Caco-2 (cell line): ENCODE data around the gene CRB2. TPM values are rescaled to one million over a fixed set of nuclear protein-coding genes. Genes with fewer than 3 reads are reported as not detected.

Experiments used
- BruUV-seq: library from RNA; stranded (reverse); fragments of 400-500 nt; replicated peaks from 2 replicates; lab custom pipeline; 2021; lab: Mats Ljungman, UMichigan
- CTCF ChIA-PET: fragments of 300-600 bp; sonication (Branson Sonifier 250); formaldehyde crosslinking; loops from one replicate; lab custom pipeline; 2022; ENCODE audit warnings: antibody characterized with exemption; lab: Charles Lee
- POLR2A ChIA-PET: fragments of 300-600 bp; sonication (Branson Sonifier 250); formaldehyde crosslinking; loops from one replicate; lab custom pipeline; 2022; ENCODE audit warnings: antibody characterized with exemption; lab: Charles Lee
- DNase-seq, 2 experiments: peaks; one replicate each; pipeline versions ENCODE4 v3.0.0 to v3.0.0-alpha.2; 2020 to 2022
- H3K27me3 ChIP-seq: replicated peaks from 2 replicates; pipeline ENCODE4 v1.6.0; 2011; ENCODE audit warnings: low read length; ENCODE audit not compliant: control insufficient read depth, insufficient read depth
- H3K36me3 ChIP-seq: 2 replicates; pipeline ENCODE4 v1.5.1; 2011; ENCODE audit warnings: low read length; ENCODE audit not compliant: control insufficient read depth, insufficient read depth
- H3K4me1 ChIP-seq: fragments of 250-450 bp; sonication (Bioruptor Pico); 2 replicates; pipeline ENCODE4 v1.5.1; 2020; ENCODE audit warnings: mild to moderate bottlenecking
- H3K4me3 ChIP-seq: 2 replicates; pipeline ENCODE4 v1.5.1; 2011; ENCODE audit warnings: low read depth, mild to moderate bottlenecking, control low read depth, low read length
- H3K9me3 ChIP-seq: fragments of 250-450 bp; sonication (Bioruptor Pico); 2 replicates; pipeline ENCODE4 v1.5.1; 2020; ENCODE audit warnings: mild to moderate bottlenecking, moderate library complexity
- H3K27ac Mint-ChIP-seq: one replicate; pipeline ENCODE4 v1.8.0; 2022; ENCODE audit warnings: mixed read lengths; ENCODE audit not compliant: unreplicated experiment
- H3K27me3 Mint-ChIP-seq: one replicate; pipeline ENCODE4 v1.8.0; 2022; ENCODE audit warnings: mixed read lengths; ENCODE audit not compliant: insufficient read depth, unreplicated experiment
- H3K36me3 Mint-ChIP-seq: one replicate; pipeline ENCODE4 v1.8.0; 2022; ENCODE audit warnings: mild to moderate bottlenecking, mixed read lengths; ENCODE audit not compliant: insufficient read depth, unreplicated experiment
- H3K4me1 Mint-ChIP-seq: one replicate; pipeline ENCODE4 v1.8.0; 2022; ENCODE audit warnings: low read depth, mixed read lengths; ENCODE audit not compliant: unreplicated experiment
- H3K4me3 Mint-ChIP-seq: one replicate; pipeline ENCODE4 v1.8.0; 2022; ENCODE audit warnings: mild to moderate bottlenecking, moderate library complexity, mixed read lengths; ENCODE audit not compliant: unreplicated experiment
- H3K9me3 Mint-ChIP-seq: one replicate; pipeline ENCODE4 v1.8.0; 2022; ENCODE audit warnings: mixed read lengths; ENCODE audit not compliant: unreplicated experiment
- intact Hi-C: fragments of 100-400 bp; cut with micrococcal nuclease; formaldehyde crosslinking; loops from one replicate; pipeline ENCODE4 v1.10.0; 2022; ENCODE audit not compliant: unreplicated experiment
- total RNA-seq: library from RNA; stranded (reverse); gene quantifications from 2 replicates; pipeline ENCODE4 v1.2.3, GENCODE V29; 2022
- TF ChIP-seq, protein P1 (sequence below), 2 experiments: fragments of 200-600 bp in 1 of 2; IDR thresholded peaks; 1 replicate in 1 of 2; 2 replicates in 1 of 2; pipeline versions ENCODE4 v1.5.1 to v1.8.0; 2011 to 2022; ENCODE audit warnings: antibody characterized with exemption in 1 of 2, control low read depth in 1 of 2, inconsistent platforms in 1 of 2, low read depth in 1 of 2, low read length in 1 of 2, mild to moderate bottlenecking in 1 of 2, moderate library complexity in 1 of 2; ENCODE audit not compliant: insufficient read depth in 1 of 2, severe bottlenecking in 1 of 2, unreplicated experiment in 1 of 2

Gene CRB2
- total RNA-seq, 1 experiment from 2014 or later: 0.34 TPM

DNA sequence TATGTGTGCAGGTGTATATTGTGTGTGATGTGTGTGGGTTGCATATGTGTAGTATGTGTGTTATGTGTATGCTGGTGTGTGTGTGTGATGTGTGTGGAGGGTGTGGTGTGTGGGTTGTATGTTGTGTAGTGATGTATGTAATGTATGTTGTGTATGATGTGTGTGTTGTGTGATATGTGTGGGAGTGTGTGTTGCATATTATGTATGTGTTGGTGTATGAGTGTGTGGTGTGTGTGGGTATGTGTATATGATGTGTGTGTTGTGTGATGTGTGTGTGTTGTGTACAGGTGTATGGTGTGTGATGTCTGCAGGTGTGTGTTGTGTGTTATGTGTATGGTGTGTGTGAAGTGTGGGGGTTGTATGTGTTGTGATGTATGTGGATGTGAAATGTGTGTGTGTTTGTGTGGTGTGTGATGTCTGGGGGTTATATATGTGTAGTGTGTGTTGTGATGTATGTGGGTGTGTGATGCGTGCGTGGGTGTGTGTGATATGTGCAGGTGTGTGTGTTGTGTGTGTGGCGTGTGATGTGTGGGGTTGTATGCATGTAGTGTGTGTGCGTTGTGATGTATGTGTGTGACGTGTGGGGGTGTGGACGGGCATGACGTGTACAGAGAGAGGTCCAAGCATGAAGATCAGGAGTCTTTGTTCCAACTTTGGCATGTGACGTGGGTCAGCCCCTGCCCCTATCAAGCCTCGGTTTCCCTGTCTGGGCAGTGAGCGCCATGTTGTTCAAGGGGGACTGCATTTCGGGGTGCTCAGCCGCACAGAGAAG, 8.5 kb upstream of the CRB2 start:
- CTCF ChIA-PET: no interaction called here
- no peaks in the 10 kb centered on the region for H3K4me1 Mint-ChIP-seq

DNA sequence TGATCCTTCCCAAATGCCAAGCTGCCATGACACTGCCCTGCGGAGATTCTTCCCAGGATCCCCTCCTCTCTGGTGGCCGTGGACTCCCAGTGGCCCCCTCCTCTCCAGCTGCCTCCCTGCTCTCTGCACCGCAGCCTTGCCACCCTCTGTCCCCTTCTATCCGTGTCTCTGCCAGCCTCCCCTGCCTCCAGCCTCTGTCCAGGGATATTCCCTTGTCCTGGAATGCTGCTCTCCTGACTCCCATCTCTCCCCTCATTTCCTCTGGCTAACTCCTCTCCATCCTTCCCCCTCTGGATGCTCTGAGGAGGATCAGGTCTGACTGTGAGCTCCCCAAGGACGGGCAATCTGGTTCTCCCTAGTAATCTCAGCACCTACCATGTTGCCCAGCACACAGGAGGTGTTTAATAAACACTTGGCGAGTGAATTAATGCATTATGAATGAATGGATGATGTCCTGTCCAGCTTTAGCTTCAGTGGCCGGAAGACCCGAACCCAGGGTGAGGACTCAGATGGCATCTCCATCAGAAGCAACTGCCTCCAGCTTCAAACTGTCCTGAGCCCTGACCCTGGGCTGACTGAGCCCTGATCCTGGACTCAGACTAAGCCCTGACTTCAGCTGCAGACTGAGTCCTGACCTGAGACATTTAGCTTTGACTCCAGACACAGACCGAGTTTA, 7.5 kb upstream of the CRB2 start:
- Histone ChIP-seq H3K36me3 (no peaks in the 10 kb centered on the region), H3K27me3 (no peaks in the 10 kb centered on the region; the same call in 1 of the 2 replicates), H3K4me1 (0 out of 2 replicates have a peak, but pooled peaks cover 4% of the 10 kb centered on the region), H3K9me3 (no peaks in the 10 kb centered on the region), H3K4me3 (no peak overlapping the region)
- Mint-ChIP-seq H3K36me3 (no peaks in the 10 kb centered on the region), H3K27me3 (peaks cover 12% of the 10 kb centered on the region), H3K9me3 (no peaks in the 10 kb centered on the region), H3K4me1 (no peaks in the 10 kb centered on the region), H3K4me3 (no peak overlapping the region), H3K27ac (no peak overlapping the region)
- DNase-seq: no peak
- TF ChIP-seq, protein P1, sequence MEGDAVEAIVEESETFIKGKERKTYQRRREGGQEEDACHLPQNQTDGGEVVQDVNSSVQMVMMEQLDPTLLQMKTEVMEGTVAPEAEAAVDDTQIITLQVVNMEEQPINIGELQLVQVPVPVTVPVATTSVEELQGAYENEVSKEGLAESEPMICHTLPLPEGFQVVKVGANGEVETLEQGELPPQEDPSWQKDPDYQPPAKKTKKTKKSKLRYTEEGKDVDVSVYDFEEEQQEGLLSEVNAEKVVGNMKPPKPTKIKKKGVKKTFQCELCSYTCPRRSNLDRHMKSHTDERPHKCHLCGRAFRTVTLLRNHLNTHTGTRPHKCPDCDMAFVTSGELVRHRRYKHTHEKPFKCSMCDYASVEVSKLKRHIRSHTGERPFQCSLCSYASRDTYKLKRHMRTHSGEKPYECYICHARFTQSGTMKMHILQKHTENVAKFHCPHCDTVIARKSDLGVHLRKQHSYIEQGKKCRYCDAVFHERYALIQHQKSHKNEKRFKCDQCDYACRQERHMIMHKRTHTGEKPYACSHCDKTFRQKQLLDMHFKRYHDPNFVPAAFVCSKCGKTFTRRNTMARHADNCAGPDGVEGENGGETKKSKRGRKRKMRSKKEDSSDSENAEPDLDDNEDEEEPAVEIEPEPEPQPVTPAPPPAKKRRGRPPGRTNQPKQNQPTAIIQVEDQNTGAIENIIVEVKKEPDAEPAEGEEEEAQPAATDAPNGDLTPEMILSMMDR (IDR thresholded peaks at IDR 0.05; ENCODE audit: insufficient read depth in 1 of 2, low read depth in 1 of 2, low read length in 1 of 2, severe bottlenecking in 1 of 2, unreplicated experiment in 1 of 2): no peak
- POLR2A ChIA-PET: no interaction called here
- intact Hi-C loops: loop anchor here (2.0 to 5.0 kb wide), 2 partner anchors 124 to 351 kb away; no protein-coding TSS in a partner anchor
- no TSS peak for BruUV-seq
- CTCF ChIA-PET: interaction anchor here (1.6 to 3.5 kb wide), 4 partner anchors 12 to 246 kb away, joined by 5 to 30 read pairs (median 9); no protein-coding TSS in a partner anchor

More for the DNA sequence above, 8.5 kb upstream of the CRB2 start:
- Histone ChIP-seq H3K9me3 (no peaks in the 10 kb centered on the region), H3K4me1 (0 out of 2 replicates have a peak, but pooled peaks cover 4% of the 10 kb centered on the region), H3K36me3 (no peaks in the 10 kb centered on the region), H3K27me3 (no peaks in the 10 kb centered on the region; the same call in 1 of the 2 replicates), H3K4me3 (no peak overlapping the region)
- intact Hi-C loops: loop anchor here (2.0 to 5.0 kb wide), 2 partner anchors 123 to 350 kb away; no protein-coding TSS in a partner anchor
- H3K9me3 Mint-ChIP-seq: no peaks in the 10 kb centered on the region
- no peak overlapping the region for H3K4me3 Mint-ChIP-seq
- H3K36me3 Mint-ChIP-seq: no peaks in the 10 kb centered on the region
- POLR2A ChIA-PET: no interaction called here
- DNase-seq: no peak
- peaks cover 8% of the 10 kb centered on the region for H3K27me3 Mint-ChIP-seq
- H3K27ac Mint-ChIP-seq: no peak overlapping the region
- BruUV-seq: no TSS peak
- TF ChIP-seq, protein P1 (IDR thresholded peaks at IDR 0.05; ENCODE audit: insufficient read depth in 1 of 2, low read depth in 1 of 2, low read length in 1 of 2, severe bottlenecking in 1 of 2, unreplicated experiment in 1 of 2): no peak

DNA sequence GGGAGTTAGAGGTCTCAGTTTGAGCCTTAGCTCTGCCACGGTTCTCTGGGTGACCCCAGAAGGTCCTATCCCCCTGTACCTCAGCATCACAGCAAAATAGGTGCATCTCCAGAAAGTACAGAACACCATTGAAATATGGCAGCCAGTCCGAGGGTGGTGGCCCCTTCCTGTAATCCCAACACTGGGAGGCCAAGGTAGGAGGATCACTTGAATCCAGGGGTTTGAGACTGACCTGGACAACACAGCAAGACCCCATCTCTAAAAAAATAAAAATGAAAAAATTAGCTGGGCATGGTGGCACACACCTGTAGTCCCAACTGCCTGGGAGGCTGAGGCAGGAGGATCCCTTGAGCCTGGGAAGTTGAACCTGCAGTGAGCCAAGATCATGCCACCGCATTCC, 7.0 kb upstream of the CRB2 start:
- H3K4me3 ChIP-seq: no peak overlapping the region
- H3K27me3 Mint-ChIP-seq: peaks cover 12% of the 10 kb centered on the region
- no peak overlapping the region for H3K4me3 Mint-ChIP-seq
- BruUV-seq: no TSS peak
- no peak overlapping the region for H3K27ac Mint-ChIP-seq
- ChIA-PET POLR2A (no interaction called here), CTCF (interaction anchor here (1.0 to 3.5 kb wide), 6 partner anchors 12 to 247 kb away, joined by 3 to 30 read pairs (median 9); no protein-coding TSS in a partner anchor)
- H3K9me3 ChIP-seq: no peaks in the 10 kb centered on the region
- no peaks in the 10 kb centered on the region for H3K4me1 Mint-ChIP-seq
- no peaks in the 10 kb centered on the region for H3K36me3 ChIP-seq
- H3K4me1 ChIP-seq: 0 out of 2 replicates have a peak, but pooled peaks cover 4% of the 10 kb centered on the region
- H3K36me3 Mint-ChIP-seq: no peaks in the 10 kb centered on the region
- TF ChIP-seq, protein P1 (IDR thresholded peaks at IDR 0.05; ENCODE audit: insufficient read depth in 1 of 2, low read depth in 1 of 2, low read length in 1 of 2, severe bottlenecking in 1 of 2, unreplicated experiment in 1 of 2): no peak
- no peaks in the 10 kb centered on the region; the same call in 1 of the 2 replicates for H3K27me3 ChIP-seq
- intact Hi-C loops: loop anchor here (1.0 to 5.0 kb wide), 4 partner anchors 124 to 352 kb away; no protein-coding TSS in a partner anchor
- H3K9me3 Mint-ChIP-seq: no peaks in the 10 kb centered on the region
- no peak for DNase-seq
